Activated CD8-positive, alpha-beta T cell treated with anti-CD3 and anti-CD28 coated beads for 36 hours (primary cell): ENCODE results near the gene CLCN4. TPM values are rescaled to one million over a fixed set of nuclear protein-coding genes. Genes with fewer than 3 reads are reported as not detected.

Source experiments
- ATAC-seq: fragments of 200-7000 bp; cut with Tn5 transposase; one replicate; pipeline ENCODE4 v1.10.0; 2021; ENCODE audit warnings: mild to moderate bottlenecking, moderate library complexity
- CTCF ChIA-PET: fragments of 350-600 bp; sonication (Branson Sonifier 250); formaldehyde crosslinking; loops from one replicate; lab custom pipeline; 2021; ENCODE audit warnings: antibody characterized with exemption; lab: Charles Lee
- POLR2A ChIA-PET: fragments of 350-600 bp; sonication (Branson Sonifier 250); formaldehyde crosslinking; loops from one replicate; lab custom pipeline; 2021; ENCODE audit warnings: antibody characterized with exemption; lab: Charles Lee
- DNase-seq: peaks from one replicate; pipeline ENCODE4 v3.0.0-alpha.2; 2020
- H3K27ac Mint-ChIP-seq: one replicate; pipeline ENCODE4 v1.8.0; 2021; ENCODE audit warnings: mild to moderate bottlenecking, mixed read lengths
- H3K27me3 Mint-ChIP-seq: one replicate; pipeline ENCODE4 v1.8.0; 2021; ENCODE audit warnings: mixed read lengths
- H3K36me3 Mint-ChIP-seq: one replicate; pipeline ENCODE4 v1.8.0; 2021; ENCODE audit warnings: low read depth, mixed read lengths
- H3K4me1 Mint-ChIP-seq: one replicate; pipeline ENCODE4 v1.8.0; 2021; ENCODE audit warnings: low read depth, mixed read lengths
- H3K4me3 Mint-ChIP-seq: one replicate; pipeline ENCODE4 v1.8.0; 2021; ENCODE audit warnings: mild to moderate bottlenecking, moderate library complexity, mixed read lengths
- H3K9me3 Mint-ChIP-seq: one replicate; pipeline ENCODE4 v1.8.0; 2021; ENCODE audit warnings: mixed read lengths
- intact Hi-C: fragments of 100-400 bp; cut with micrococcal nuclease; formaldehyde crosslinking; loops from one replicate; pipeline ENCODE4 v1.10.0; 2022
- total RNA-seq, 2 experiments: library from RNA; stranded (reverse); gene quantifications; one replicate each; pipeline ENCODE4 v1.2.3, GENCODE V29; 2021
- TF ChIP-seq, protein P1 (sequence below): fragments of 200-600 bp; IDR thresholded peaks from one replicate; pipeline ENCODE4 v1.8.0; 2022; ENCODE audit warnings: antibody characterized with exemption, mild to moderate bottlenecking

CLCN4 gene
- total RNA-seq, 2 experiments from 2014 or later = not detected

DNA sequence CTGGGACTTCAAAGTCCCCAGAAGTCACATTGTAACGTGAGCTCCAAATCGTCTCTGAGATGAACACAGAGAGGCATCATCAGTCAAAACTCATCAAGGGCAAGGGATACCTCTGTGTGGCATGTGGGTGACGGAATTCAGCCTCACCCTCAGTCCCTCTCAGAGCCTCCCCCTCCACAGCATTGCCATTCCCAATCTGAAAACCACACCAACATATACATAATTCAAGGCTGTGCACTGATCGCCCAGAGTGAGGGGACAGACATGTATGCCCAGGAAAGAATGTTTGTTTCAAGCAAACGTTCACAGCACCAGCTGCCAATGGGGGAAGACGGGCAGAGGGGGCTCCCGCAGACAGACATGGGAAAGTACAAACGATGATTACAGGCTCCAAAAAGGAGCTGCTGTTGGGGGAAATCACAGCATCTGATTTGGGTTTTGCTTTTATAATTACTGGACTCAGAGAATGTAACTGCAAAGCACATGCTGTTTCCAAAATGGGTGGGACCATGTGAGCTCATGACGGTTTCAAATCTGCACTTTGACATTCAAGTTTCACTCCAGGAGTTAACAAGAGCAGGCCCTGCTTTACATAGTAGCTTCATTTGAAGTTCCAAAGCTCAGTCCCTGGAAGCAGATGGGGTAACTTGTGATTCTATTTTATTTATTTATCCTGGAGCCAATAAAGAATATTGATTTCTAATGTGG is 88.3 kb downstream of the CLCN4 start:
- Mint-ChIP-seq H3K4me1 (no peaks in the 10 kb centered on the region), H3K27ac (no peak overlapping the region), H3K36me3 (no peaks in the 10 kb centered on the region), H3K4me3 (no peak overlapping the region), H3K27me3 (no peaks in the 10 kb centered on the region), H3K9me3 (no peaks in the 10 kb centered on the region)
- ChIA-PET CTCF (no interaction called here), POLR2A (no interaction called here)
- TF ChIP-seq, protein P1, sequence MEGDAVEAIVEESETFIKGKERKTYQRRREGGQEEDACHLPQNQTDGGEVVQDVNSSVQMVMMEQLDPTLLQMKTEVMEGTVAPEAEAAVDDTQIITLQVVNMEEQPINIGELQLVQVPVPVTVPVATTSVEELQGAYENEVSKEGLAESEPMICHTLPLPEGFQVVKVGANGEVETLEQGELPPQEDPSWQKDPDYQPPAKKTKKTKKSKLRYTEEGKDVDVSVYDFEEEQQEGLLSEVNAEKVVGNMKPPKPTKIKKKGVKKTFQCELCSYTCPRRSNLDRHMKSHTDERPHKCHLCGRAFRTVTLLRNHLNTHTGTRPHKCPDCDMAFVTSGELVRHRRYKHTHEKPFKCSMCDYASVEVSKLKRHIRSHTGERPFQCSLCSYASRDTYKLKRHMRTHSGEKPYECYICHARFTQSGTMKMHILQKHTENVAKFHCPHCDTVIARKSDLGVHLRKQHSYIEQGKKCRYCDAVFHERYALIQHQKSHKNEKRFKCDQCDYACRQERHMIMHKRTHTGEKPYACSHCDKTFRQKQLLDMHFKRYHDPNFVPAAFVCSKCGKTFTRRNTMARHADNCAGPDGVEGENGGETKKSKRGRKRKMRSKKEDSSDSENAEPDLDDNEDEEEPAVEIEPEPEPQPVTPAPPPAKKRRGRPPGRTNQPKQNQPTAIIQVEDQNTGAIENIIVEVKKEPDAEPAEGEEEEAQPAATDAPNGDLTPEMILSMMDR = no peak
- intact Hi-C loops = no loop called here
- DNase-seq = no peak
- no peak for ATAC-seq

DNA sequence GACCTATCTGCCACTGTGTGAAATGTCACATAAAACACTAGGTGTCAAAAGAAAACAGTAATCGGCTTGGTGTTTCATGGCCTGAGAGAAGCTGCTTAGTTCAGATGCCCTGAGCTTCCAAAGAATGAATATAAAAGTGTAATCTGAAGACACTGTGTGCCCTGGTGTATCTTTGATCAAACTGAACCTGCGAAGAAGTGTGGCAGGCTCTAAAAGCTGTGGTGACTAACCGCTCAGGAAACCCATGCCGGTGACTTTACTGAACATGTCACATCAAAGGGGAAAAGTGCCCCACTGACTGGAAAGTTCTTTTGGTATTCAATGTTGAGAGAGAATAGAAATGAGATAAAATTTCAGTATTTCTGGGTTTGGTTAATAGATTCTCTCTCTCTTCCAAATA is 89.1 kb downstream of the CLCN4 start:
- ATAC-seq = no peak
- POLR2A ChIA-PET = no interaction called here
- Mint-ChIP-seq H3K27me3 (no peaks in the 10 kb centered on the region), H3K36me3 (no peaks in the 10 kb centered on the region), H3K4me3 (no peak overlapping the region), H3K4me1 (no peaks in the 10 kb centered on the region), H3K9me3 (no peaks in the 10 kb centered on the region), H3K27ac (no peak overlapping the region)
- TF ChIP-seq, protein P1 = no peak
- intact Hi-C loops = no loop called here
- CTCF ChIA-PET = no interaction called here
- no peak for DNase-seq

DNA sequence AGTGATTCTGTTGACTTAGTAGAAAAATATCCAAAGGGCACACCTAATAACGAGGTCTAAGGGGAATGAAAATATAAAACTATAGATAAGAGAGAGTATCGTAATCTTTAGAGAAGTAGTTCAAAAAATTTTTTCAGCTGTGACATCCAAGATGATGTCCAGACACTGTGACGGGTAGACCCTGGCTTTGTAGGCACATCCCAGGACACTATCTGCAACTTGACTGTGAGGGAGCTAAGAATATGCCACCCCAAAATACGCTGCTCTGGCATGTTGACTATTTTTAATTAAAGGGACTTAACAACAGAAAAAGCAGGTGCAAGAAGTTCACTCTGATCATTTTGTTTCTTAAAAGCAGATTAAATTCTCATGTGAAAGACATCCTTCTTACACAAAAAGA is 89.5 kb downstream of the CLCN4 start:
- Mint-ChIP-seq H3K4me1 (no peaks in the 10 kb centered on the region), H3K27me3 (no peaks in the 10 kb centered on the region), H3K27ac (no peak overlapping the region), H3K9me3 (no peaks in the 10 kb centered on the region), H3K4me3 (no peak overlapping the region), H3K36me3 (no peaks in the 10 kb centered on the region)
- POLR2A ChIA-PET = no interaction called here
- DNase-seq = no peak
- TF ChIP-seq, protein P1 = no peak
- CTCF ChIA-PET = no interaction called here
- ATAC-seq = no peak
- intact Hi-C loops = no loop called here

DNA sequence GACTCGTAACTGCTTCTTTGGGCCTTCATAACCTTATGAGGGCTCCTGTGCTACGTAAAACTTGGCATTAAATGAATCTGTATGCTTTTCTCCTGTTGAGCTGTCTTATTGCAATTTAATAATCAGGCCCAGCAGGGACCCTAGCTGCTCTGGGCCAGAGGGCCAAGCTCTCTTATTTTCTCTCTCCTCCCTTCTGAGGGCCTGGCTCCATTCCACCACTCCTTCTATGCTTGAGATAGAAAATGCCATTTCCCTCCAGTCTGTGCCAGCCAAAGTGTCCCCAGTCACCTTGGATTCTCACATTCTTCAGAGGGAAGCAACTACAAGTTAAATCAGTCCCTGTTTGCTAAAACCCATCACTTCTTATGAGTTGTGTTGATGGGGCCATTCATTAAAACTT is 90.1 kb downstream of the CLCN4 start:
- intact Hi-C loops = no loop called here
- no peaks in the 10 kb centered on the region for H3K4me1 Mint-ChIP-seq
- CTCF ChIA-PET = no interaction called here
- ATAC-seq (no peak), DNase-seq (no peak)
- H3K27ac Mint-ChIP-seq = no peak overlapping the region
- no peaks in the 10 kb centered on the region for H3K9me3 Mint-ChIP-seq
- POLR2A ChIA-PET = no interaction called here
- H3K4me3 Mint-ChIP-seq = no peak overlapping the region
- TF ChIP-seq, protein P1 = no peak
- no peaks in the 10 kb centered on the region for H3K27me3 Mint-ChIP-seq
- H3K36me3 Mint-ChIP-seq = no peaks in the 10 kb centered on the region

DNA sequence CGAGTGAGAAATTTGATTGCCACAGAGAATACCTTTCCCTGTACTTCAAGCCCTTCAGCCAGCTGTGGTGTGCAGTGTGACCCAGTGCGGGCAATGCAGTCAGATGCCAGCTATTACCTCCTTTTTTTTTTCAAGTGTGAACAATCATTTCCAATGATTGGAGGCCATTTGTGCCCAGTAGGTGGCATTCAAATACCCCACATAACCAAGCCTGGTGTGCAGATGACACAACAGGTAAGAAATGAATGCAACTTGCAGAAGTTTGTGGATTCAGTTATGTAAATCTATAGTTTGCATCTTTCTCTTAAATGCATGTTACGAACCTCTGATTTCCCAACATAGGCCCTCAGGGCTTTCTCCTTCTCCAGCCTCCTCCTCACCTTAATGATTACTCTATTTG is 98.0 kb downstream of the CLCN4 start:
- no peaks in the 10 kb centered on the region for H3K36me3 Mint-ChIP-seq
- intact Hi-C loops = no loop called here
- TF ChIP-seq, protein P1 = no peak
- ATAC-seq (no peak), DNase-seq (no peak)
- H3K4me1 Mint-ChIP-seq = no peaks in the 10 kb centered on the region
- ChIA-PET CTCF (no interaction called here), POLR2A (no interaction called here)
- H3K4me3 Mint-ChIP-seq = no peak overlapping the region
- no peak overlapping the region for H3K27ac Mint-ChIP-seq
- no peaks in the 10 kb centered on the region for H3K27me3 Mint-ChIP-seq
- no peaks in the 10 kb centered on the region for H3K9me3 Mint-ChIP-seq
